HG03280 (cell line): ENCODE measurements around the gene SFSWAP.
"Not testable (repeated sequence)": the region's sequence is repeated elsewhere in the genome, so short reads cannot be mapped to it uniquely, and the experiment has no call there.

Experiments used
- ATAC-seq: cut with Tn5 transposase; IDR thresholded peaks from one replicate; pipeline ENCODE4 v1.9.1; 2021; ENCODE audit warnings: mild to moderate bottlenecking, moderate library complexity; ENCODE audit not compliant: unreplicated experiment

Gene SFSWAP

DNA sequence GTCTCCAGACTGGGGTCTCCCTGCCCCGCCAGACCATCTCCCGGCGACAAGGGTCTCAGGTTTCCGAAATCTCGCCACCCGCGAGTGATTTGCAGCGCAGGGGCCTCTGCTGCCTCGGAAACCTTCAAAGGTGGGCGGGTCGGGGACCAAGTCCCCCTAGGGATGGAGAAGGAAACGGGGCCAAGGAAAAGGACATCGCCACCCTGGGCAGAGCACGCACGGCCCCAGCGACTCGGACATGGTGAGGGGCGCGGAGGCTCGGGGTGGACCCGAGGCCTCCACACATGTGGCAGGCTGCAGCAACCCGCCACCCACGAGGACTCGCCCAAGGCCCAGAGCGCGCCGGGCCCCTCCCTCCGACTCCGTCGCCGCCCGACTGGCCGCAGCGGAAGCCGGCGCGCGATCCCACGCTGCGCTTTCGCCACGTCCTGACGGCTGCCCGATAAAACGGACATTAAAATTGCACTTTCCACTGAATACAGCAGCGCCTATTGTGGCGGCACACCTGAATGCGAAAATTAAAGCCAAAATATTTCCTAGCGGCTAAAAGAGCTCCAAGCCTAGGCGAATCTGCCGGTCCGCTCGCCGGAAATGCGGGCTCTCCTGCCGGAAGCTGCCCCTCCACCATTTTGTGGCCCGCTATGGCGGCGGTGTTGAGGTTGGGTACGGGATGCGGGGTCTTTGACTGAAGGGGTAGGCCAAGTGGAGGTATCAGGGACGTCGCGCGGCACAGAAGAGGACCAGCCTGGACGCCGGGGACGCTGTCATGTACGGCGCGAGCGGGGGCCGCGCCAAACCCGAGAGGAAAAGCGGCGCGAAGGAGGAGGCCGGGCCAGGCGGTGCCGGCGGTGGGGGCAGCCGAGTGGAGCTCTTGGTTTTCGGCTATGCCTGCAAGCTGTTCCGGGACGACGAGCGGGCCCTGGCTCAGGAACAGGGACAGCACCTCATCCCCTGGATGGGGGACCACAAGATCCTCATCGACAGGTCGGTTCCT is at the start of gene SFSWAP:
Gene SFSWAP, plus strand, starts transcription at position 627 of the 994 bp plus-strand sequence. Its CDS starts 140 bp downstream, at position 767.
- peak; percentile 91 for ATAC-seq

DNA sequence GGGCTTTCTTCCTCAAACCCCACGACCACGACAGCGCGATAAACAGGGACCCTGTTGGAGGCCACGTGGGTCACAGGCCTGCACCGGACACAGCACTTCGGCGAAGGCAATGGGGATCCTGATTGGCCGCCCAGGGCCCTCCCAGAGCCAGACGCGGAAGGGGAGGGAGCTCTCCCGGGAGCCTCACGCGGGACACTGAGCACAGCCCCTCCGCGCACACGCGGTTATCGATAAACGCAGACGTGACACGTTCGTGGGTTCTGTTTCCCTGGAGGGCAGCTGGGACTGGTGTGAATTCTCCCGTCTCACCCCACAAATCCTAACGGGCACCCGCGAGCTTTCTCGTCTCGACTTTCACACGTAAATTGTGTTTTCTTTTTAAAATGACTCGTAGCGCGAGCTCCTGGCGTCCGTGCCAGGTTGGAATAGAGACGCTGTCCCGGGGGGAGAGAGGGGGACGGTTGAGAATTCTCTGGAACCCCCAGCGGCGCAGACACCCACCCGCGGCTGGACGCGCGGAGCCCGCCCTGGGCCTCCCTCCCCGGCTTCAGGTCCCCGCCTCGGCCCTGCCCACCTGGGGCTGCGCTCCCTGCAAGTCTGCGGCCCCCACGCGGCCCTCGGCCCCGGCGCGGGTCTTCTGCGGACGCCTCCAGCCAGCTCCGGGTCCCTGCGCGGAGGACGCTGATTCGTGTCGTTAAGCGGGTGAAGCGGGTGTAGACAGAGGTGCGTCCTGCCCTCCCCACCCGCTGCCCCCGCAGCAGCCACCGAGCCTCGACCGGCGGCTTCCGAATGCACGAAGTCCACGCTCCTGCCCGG is 49.5 kb upstream of the SFSWAP start:
- not testable (repeated sequence) for ATAC-seq

DNA sequence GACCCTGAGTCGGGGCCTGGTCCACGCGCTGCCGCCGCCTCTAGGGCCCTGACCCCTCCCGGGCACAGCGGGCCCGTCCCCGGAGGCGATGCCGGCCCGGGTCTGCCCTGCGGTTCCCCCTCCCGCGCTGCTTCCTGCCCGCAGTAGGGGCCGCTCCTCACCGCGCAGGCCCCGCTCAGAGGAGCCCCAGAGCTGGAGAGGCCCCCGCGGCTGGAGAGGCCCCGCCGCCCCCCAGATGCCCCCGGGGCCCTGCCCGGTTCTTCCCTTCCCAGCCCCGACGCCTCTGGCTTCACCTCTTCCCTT is 49.0 kb upstream of the SFSWAP start:
- ATAC-seq, result not testable (repeated sequence)

DNA sequence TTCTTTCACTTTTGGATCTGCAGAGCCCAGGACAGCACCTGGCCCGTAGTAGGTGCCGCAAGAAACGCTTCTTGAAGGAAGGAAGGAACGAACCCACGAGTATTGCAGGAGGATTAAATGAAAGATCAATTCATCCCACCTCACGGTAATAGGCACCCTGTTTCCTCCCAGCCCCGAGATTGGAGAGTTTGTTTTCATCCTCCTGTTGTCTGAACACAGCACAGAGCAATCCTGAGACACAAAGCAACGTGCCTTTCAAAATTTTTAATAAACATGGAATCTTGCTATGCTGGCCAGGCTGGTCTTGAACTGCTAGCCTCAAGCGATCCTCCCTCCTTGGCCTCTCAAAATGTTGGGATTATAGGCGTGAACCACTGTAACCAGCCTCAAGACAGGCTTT is 48.5 kb upstream of the SFSWAP start:
- not testable (repeated sequence) for ATAC-seq

DNA sequence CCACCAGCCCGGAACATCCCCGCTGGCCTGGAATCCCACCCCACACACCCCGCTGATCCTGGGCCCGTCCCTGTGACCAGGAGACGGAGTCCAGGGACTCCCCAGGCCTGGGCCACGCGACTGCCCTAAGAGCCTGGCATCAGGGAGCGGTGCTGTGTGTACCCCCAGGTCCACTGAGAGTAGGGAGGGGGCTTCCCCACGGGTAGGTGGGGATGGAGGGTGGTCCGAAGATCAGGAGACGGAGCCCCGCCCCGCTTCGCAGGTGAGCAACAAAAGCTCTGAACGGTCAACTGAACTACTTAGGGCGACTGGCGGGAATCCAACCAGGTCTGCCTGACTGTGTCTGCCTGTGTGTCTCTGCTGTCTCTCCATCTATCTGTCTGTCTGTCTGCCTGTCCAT is 45.2 kb upstream of the SFSWAP start:
- not testable (repeated sequence) for ATAC-seq

DNA sequence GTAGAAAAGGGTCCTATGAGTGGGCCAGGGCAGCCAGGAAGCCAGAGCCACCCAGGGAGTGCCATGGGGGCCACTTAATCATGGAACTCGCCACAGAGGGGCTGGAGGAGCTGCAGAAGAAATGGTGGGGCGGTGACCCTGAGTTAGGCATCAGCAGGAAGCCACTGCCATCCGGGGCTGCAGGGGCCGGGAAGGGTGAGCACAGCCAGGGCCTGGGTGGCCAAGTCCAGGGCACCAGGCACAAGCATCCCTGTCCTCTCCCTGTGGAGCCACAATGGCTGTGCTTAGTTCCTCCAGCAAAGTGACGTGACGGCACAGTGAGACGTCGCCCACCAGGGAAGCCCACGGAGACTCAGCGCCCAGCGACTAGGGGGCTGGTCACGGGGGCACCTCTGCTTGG is 44.4 kb upstream of the SFSWAP start:
- not testable (repeated sequence) for ATAC-seq

DNA sequence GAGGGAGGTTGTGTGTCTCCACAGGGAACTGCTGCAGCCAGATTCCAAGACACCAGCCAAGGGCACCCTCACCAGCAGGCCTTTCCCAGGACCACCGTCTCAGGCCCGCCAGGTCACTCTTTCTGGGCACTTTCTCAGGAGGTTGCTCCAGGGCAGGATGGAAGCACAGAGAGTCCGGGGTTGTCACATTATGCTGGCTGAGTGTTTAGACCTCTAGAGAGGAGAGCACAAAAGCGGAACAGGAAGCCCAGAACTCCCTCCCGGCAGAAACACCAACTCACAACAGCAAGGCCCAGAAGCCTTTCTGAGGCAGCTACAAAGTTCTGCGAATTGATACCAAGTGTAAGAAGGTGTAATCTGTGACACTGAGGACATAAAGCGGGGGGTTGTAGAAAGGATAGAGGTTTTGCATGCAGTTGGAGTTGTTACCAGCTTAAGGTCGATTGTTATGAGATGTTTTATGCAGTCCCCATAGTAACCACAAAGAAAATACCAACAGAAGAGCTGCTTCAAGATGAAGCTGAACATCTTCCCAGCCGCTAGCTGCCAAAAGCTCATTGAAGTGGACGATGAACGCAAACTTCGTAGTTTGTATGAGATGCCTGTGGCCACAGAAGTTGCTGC is 43.8 kb upstream of the SFSWAP start:
- not testable (repeated sequence) for ATAC-seq

DNA sequence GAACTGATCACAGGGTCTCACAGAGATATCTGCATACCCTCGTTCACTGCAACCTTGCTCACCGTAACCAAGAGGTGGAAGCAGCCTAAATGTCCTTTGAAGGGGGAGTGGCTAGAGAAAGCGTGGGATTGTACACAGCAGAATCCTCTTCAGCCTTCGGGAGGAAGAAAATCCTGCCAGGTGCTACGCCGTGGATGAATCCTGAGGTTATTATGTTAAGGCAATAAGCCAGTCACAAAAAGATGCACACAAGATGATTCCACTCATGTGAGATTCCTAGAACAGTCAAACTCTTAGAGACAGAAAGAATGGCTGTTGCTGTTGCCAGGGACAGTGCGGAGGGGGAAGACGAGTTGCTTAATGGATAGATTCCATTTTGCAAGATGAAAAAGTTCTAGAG is 39.6 kb upstream of the SFSWAP start:
- ATAC-seq, result no peak

DNA sequence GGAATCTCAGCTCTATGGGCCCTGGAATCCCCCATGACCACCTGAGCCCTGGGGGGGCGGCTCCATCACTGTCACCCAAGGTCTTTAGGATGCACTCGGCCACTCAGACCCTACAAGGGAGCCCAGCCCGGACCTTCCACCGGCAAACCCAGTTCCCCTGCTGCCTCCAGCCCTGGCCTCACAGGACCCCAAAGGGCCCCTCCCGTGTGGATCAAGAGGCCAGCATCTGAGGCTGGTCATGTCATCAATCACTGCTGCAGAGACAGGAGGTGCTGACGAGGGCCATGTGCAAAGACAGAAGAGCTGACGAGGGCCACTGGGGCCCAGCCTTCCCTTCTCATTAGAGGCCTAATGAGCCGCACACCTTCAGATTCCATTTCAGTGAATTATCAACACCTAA is 39.0 kb upstream of the SFSWAP start:
- no peak for ATAC-seq

DNA sequence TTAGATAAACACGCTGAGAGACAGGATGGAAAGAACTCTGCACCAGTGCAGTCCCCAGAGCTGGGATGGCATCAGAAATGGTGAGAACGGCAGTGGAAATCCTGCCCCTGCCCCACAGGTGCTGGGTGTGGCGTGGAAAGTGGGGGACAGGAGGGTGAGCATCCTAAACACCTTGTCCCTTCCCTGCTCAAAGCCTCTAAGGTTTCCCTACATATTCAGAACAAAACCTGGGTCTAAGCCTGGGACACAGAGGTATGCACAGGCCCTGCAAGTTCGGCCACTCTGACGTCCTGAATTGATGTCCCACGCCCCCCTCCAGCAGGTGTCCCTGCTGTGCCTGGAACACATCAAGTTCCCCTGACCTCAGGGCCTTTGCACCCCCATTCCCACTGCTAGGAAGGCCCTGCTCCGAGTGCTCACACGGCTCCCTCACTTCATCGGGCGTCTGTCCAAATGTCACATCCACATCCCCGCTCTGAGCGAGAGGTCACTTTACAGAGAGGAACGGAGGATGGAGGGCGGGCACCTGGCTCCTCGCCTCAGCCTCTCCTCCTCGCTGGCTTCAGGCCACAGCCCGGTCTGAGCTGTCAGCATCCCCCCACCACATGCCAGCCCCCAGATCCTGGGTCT is 38.5 kb upstream of the SFSWAP start:
- ATAC-seq, result no peak

DNA sequence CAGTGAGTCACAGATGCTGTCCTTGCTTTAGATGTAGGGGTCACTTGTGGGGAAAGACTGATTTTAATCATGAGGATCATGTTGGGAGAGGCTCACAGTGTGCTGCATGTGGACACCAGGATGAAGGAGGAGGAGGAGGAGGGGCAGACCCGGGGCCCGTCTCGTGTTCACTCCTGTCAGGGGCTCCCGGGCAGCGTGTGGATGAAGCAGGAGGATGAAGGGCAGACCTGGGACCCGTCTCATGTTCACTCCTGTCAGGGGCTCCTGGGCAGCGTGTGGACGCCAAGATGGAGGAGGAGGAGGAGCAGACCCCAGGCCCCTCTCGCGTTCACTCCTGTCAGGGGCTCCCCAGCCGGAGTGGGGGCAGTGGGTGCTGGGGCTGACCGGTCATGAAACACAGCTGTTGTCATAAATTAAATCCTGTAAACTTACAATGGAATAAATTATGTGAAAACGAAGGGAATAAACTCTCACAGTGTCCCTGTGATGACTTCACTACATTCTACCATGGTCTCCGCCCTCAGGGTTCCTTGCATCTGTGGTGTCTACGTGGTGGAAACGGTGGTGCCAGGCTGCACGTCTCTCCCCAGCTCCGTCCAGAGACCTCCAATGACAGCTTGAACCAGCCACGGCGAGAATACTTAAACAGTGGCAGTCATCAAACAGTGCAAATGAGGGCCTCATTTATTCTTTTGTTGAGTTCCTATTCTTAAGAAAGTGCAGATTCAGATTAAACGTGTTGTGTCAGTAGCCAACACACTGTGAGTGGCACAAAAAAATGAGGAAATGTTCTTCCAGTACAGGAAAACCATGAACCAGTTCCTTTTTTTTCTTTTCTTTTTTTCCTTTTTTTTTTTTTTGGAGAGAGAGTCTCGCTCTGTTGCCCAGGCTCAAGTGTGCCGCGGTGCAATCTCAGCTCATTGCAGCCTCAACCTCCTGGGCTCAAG is 37.7 kb upstream of the SFSWAP start:
- ATAC-seq, result no peak

DNA sequence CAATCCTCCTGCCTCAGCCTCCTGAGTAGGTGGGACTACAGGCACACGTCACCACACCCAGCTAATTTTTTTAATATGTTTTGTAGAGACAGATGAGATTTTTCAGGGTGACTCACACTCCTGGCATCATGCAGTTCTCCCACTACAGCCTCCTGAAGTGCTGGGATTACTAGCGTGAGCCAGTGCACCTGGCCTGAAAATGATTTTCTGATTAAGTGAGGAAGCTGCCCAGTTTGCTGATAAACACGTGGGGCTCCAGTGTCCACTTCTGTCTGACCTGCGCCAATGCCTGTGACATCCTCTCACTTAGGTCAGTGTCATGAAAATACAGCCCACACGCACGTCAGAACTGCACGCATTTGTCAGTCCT is 37.0 kb upstream of the SFSWAP start:
- ATAC-seq, result no peak

DNA sequence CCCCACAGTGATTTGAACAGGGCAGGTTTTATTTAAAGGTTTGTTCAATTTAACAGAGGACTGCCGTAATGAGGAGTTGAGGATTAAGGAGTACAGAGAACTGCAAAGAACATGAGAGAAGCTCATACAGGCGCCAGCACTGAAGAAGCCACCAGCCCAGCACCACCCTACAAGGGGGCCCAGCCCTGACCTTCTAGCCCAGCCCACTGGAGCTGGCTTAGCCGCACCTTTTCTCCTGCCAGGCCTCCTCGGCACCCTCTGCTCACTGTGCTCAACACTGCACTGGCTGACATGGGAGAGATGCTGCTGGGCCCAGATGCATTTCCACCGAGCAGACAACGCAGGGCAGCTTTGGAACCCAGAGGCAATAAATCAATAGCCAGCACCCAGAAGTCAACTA is 36.5 kb upstream of the SFSWAP start:
- ATAC-seq, result no peak

DNA sequence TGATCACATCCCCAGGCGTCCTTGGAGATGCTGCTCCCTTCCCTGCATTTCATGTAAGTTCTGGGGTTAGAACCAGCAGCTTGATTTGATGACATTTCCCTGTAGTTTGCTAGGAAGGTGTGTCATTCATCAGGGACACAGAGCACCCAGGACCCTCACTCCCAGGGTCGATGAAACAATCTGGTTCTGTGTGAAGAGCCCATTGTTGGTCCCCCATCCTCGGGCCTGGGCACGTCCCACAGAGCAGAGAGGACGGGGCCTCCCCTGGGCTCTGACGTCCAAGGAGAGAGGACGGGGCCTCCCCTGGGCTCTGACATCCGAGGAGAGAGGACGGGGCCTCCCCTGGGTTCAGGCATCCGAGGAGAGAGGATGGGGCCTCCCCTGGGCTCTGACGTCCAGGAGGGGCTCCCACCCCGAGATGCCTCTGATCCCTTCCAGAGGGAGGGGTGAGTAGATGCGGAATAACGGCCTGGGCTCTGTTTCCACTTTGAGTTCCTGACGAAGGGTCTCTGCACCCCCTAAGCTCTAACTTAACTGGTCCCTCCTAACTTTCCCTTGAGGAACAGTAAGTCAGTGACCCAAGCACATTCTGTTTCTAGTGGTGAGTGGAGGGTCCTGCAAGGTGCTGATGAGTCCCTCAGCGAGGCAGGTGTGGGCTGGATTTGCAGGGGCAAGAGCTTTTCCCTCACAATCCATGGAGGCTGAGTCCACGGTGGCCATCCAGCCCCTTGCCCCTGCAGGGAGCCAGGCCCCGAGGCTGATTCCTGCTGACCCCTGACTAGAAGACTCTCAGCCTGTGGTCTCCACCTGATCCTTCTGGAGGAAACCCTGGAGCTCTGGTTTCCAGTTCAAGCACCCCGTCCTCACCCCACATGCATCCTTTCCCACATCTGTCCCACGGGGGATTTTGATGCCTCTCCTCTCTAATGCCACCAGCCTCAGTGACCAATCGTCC is 35.5 kb upstream of the SFSWAP start:
- ATAC-seq, result no peak

DNA sequence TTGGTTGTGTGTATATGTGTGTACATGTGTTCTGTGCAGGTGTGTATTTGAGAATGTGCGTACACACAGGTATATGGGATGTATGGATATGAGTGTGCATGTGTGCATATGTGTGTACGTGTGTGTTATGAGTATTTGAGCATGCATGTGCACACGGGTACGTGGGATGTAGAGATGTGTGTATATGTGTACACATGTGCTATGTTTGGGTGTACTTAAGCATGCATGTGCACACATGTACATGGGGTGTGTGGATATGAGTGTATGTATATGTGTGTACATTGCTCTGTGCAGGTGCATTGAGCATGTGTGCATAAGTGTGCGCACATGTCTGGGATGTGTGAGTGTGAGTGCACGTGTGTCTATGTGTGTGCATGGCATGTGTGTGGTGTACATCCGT is 34.3 kb upstream of the SFSWAP start:
- no peak for ATAC-seq

DNA sequence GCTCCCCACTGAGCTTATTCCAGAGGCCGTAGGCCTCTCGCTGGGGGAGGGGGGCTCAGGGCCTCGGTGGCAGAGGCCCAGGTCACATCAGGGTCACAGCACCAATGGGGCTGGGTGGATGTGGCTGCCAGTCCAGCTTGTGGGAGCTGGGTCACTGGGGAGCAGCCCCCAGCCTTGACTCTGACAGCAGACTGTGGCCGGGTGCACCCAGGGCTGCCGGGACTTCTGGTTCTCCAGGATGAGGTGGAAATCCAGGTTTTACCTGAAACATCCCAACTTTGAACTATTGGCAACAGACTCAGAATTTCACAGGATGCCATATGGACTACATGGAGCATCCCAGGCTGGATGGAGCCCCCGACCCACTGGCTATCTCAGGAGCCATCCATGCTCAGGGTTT is 33.8 kb upstream of the SFSWAP start:
- not testable (repeated sequence) for ATAC-seq

DNA sequence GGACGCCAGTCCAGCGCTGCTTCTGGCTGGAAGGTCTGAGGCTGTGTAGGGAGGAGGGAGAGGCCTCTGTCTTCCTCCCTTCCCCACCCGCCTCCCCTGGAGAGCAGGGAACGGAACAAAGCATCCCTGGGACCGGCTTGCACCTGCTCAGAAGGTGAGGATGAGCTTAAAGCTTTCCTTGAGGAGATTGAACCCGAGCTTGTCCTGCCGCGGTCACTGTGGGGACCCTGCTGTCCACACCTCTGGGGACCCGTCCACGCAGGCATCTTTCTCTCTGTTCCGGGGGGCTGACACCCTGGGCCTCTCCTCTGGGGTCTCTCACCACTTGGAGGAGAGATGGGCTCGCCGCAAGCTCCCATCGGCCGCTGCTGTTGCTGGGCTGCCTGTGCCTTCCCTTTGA is 33.2 kb upstream of the SFSWAP start:
- ATAC-seq, result no peak

DNA sequence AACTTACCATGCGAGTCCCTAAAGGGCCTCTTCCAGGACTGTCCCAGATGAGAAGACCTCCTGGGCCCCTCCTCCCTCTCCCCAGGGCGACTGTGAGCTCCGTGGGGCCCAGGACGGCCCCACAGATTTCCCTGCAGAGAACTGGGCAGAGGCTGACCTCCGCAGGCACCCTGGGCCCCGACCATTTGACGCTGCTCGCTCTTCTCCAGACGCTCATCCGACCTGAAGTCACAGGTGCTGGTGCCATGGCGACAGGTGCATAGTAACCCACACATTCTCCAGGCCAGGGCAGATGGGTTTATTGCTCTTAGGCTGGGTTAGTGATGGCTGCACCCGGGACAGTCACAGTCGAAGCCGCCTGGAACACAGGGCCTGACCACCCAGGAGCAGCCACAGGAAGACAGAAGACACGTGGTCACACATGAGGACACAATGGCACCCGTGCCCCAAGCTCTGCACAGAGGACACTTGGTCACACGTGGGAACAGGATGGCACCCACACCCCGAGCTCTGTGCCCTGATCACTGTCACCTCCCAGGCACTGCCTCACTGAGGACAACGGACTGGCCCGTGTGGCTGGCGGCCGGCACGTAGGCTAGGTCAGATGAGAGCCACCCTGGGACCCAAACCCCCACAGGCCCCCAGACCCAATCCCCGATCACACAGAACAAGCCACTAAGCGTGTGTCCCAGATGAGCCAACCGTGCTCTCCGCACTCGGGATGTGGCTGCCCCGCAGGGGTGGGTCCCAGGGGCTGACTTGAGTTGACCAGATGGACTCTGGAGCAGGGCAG is 32.3 kb upstream of the SFSWAP start:
- ATAC-seq, result not testable (repeated sequence)
